GM12878 (cell line): Measurements from ENCODE around the gene LIG3.

Experiments
- EP300 ChIP-seq, 2 experiments: fragments of 150-350 bp in 1 of 2; IDR thresholded peaks; 2 replicates each; pipeline ENCODE4 v1.6.1; 2011 to 2012; ENCODE audit warnings: low read depth in 2 of 2, low read length in 2 of 2, borderline replicate concordance in 1 of 2, improper control_type of control experiment in 1 of 2, inconsistent platforms in 1 of 2; ENCODE audit not compliant: control insufficient read depth in 1 of 2
- EZH2 ChIP-seq: IDR thresholded peaks from 2 replicates; pipeline ENCODE4 v1.6.1; 2012; ENCODE audit warnings: low read depth, mild to moderate bottlenecking, control low read depth, inconsistent platforms, low read length, borderline replicate concordance; ENCODE audit not compliant: control insufficient read depth
- HDAC2 ChIP-seq: fragments of 200-600 bp; sonication (generic); IDR thresholded peaks from 2 replicates; pipeline ENCODE4 v1.6.1; 2017
- RCOR1 ChIP-seq: conservative IDR thresholded peaks from 2 replicates; pipeline ENCODE4 v1.6.1; 2012; ENCODE audit warnings: low read depth, low read length, improper control_type of control experiment

- TF ChIP-seq EZH2: no peak
- TF ChIP-seq HDAC2: no peak
- TF ChIP-seq RCOR1: no peak
- no peak for TF ChIP-seq EP300 (IDR thresholded peaks at IDR 0.05; ENCODE audit: borderline replicate concordance in 1 of 2, control insufficient read depth in 1 of 2, low read depth in 2 of 2, low read length in 2 of 2)
Measured at GRCh38 chr17:34988644-34989043, 8.3 kb downstream of the LIG3 start.
